MM.1S (cell line): ENCODE results near the gene AMELY.

Experiments used
- DNase-seq: peaks from one replicate; pipeline ENCODE4 v3.0.0-alpha.2; 2015
- H2AFZ ChIP-seq: fragments of 300-600 bp; sonication (generic); 2 replicates; pipeline ENCODE4 v1.6.0; 2016; ENCODE audit warnings: antibody characterized with exemption, low read length
- H3F3A ChIP-seq: fragments of 300-600 bp; sonication (generic); 2 replicates; pipeline ENCODE4 v1.6.1; 2016; ENCODE audit warnings: mild to moderate bottlenecking, antibody characterized with exemption, low read length, moderate library complexity, mixed read lengths; ENCODE audit not compliant: insufficient read depth
- H3K27ac ChIP-seq: fragments of 300-600 bp; sonication (generic); 2 replicates; pipeline ENCODE4 v1.5.1; 2016; ENCODE audit warnings: mild to moderate bottlenecking, low read length
- H3K27me3 ChIP-seq: fragments of 300-600 bp; sonication (generic); replicated peaks from 2 replicates; pipeline ENCODE4 v1.6.0; 2016; ENCODE audit warnings: low read length; ENCODE audit not compliant: insufficient read depth
- H3K36me3 ChIP-seq: fragments of 300-600 bp; sonication (generic); replicated peaks from 2 replicates; pipeline ENCODE4 v1.6.1; 2016; ENCODE audit warnings: mild to moderate bottlenecking, low read length, mixed read lengths; ENCODE audit not compliant: insufficient read depth
- H3K4me1 ChIP-seq: fragments of 300-600 bp; sonication (generic); 2 replicates; pipeline ENCODE4 v1.6.1; 2016; ENCODE audit warnings: low read length, mixed read lengths
- H3K4me2 ChIP-seq: fragments of 300-600 bp; sonication (generic); 2 replicates; pipeline ENCODE4 v1.6.0; 2016; ENCODE audit warnings: low read depth, low read length
- H3K4me3 ChIP-seq: fragments of 300-600 bp; sonication (generic); 2 replicates; pipeline ENCODE4 v1.5.1; 2016; ENCODE audit warnings: low read length, mixed read lengths
- H3K79me2 ChIP-seq: fragments of 300-600 bp; sonication (generic); 2 replicates; pipeline ENCODE4 v1.6.1; 2016; ENCODE audit warnings: mixed run types, low read length, mixed read lengths
- H3K9ac ChIP-seq: fragments of 300-600 bp; sonication (generic); 2 replicates; pipeline ENCODE4 v1.6.1; 2016; ENCODE audit warnings: low read length, mixed read lengths
- H3K9me2 ChIP-seq: fragments of 300-600 bp; sonication (generic); replicated peaks from 2 replicates; pipeline ENCODE4 v1.6.1; 2016; ENCODE audit warnings: mild to moderate bottlenecking, low read length, mixed read lengths; ENCODE audit not compliant: insufficient read depth
- H3K9me3 ChIP-seq: fragments of 300-600 bp; sonication (generic); replicated peaks from 2 replicates; pipeline ENCODE4 v1.6.1; 2016; ENCODE audit warnings: mild to moderate bottlenecking, low read length, mixed read lengths; ENCODE audit not compliant: insufficient read depth
- H4K20me1 ChIP-seq: fragments of 300-600 bp; sonication (generic); 2 replicates; pipeline ENCODE4 v1.6.1; 2016; ENCODE audit warnings: mild to moderate bottlenecking, low read length, moderate library complexity, mixed read lengths; ENCODE audit not compliant: insufficient read depth
- EZH2 ChIP-seq: fragments of 300-600 bp; sonication (generic); optimal IDR thresholded peaks from 2 replicates; pipeline ENCODE3; 2017; ENCODE audit warnings: low read depth, mild to moderate bottlenecking, antibody characterized with exemption, low read length, mixed read lengths
- EZH2phosphoT487 ChIP-seq: fragments of 300-600 bp; sonication (generic); IDR thresholded peaks from 2 replicates; pipeline ENCODE4 v1.6.1; 2018; ENCODE audit warnings: antibody characterized with exemption, low read length
- TF ChIP-seq, protein P1 (sequence below): fragments of 300-600 bp; sonication (generic); IDR thresholded peaks from 2 replicates; pipeline ENCODE4 v1.5.1; 2016; ENCODE audit warnings: antibody characterized with exemption, low read length, mixed read lengths

AMELY gene

GRCh38 chrY:6947695-6948094 is 36.1 kb upstream of the AMELY start:
- Histone ChIP-seq H3K9ac (no peak overlapping the region), H4K20me1 (no peaks in the 10 kb centered on the region), H3K4me2 (no peak overlapping the region), H3F3A (no peaks in the 10 kb centered on the region), H3K9me3 (no peaks in the 10 kb centered on the region), H3K4me1 (no peaks in the 10 kb centered on the region), H3K36me3 (no peaks in the 10 kb centered on the region), H2AFZ (no peak overlapping the region), H3K27me3 (no peaks in the 10 kb centered on the region), H3K27ac (no peak overlapping the region), H3K79me2 (no peaks in the 10 kb centered on the region), H3K4me3 (no peak overlapping the region), H3K9me2 (no peaks in the 10 kb centered on the region)
- TF ChIP-seq EZH2phosphoT487 (no peak), EZH2 (no peak)
- TF ChIP-seq, protein P1, sequence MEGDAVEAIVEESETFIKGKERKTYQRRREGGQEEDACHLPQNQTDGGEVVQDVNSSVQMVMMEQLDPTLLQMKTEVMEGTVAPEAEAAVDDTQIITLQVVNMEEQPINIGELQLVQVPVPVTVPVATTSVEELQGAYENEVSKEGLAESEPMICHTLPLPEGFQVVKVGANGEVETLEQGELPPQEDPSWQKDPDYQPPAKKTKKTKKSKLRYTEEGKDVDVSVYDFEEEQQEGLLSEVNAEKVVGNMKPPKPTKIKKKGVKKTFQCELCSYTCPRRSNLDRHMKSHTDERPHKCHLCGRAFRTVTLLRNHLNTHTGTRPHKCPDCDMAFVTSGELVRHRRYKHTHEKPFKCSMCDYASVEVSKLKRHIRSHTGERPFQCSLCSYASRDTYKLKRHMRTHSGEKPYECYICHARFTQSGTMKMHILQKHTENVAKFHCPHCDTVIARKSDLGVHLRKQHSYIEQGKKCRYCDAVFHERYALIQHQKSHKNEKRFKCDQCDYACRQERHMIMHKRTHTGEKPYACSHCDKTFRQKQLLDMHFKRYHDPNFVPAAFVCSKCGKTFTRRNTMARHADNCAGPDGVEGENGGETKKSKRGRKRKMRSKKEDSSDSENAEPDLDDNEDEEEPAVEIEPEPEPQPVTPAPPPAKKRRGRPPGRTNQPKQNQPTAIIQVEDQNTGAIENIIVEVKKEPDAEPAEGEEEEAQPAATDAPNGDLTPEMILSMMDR, result no peak
- no peak for DNase-seq

- no peaks in the 10 kb centered on the region for H3K9me2 ChIP-seq
- no peaks in the 10 kb centered on the region for H3K27me3 ChIP-seq
- no peak for TF ChIP-seq EZH2phosphoT487
- TF ChIP-seq, protein P1, result no peak
- TF ChIP-seq EZH2, result no peak
- no peak overlapping the region for H3K4me2 ChIP-seq
- no peaks in the 10 kb centered on the region for H3K4me1 ChIP-seq
- H3K4me3 ChIP-seq, result no peak overlapping the region
- H3K9ac ChIP-seq, result no peak overlapping the region
- H2AFZ ChIP-seq, result no peak overlapping the region
- H3K9me3 ChIP-seq, result no peaks in the 10 kb centered on the region
- H3K27ac ChIP-seq, result no peak overlapping the region
- H3K36me3 ChIP-seq, result no peaks in the 10 kb centered on the region
- DNase-seq, result no peak
- no peaks in the 10 kb centered on the region for H3F3A ChIP-seq
- H3K79me2 ChIP-seq, result no peaks in the 10 kb centered on the region
- no peaks in the 10 kb centered on the region for H4K20me1 ChIP-seq
Measured at GRCh38 chrY:6935497-6935896, 23.9 kb upstream of the AMELY start.

GRCh38 chrY:6931779-6932396 is 20.3 kb upstream of the AMELY start:
- H3K4me1 ChIP-seq, result no peaks in the 10 kb centered on the region
- H3K9ac ChIP-seq, result no peak overlapping the region
- no peaks in the 10 kb centered on the region for H3K9me3 ChIP-seq
- no peaks in the 10 kb centered on the region for H3K79me2 ChIP-seq
- H3K36me3 ChIP-seq, result no peaks in the 10 kb centered on the region
- DNase-seq, result no peak
- TF ChIP-seq, protein P1, result no peak
- no peak for TF ChIP-seq EZH2phosphoT487
- TF ChIP-seq EZH2, result no peak
- H2AFZ ChIP-seq, result no peak overlapping the region
- no peak overlapping the region for H3K4me2 ChIP-seq
- H3K9me2 ChIP-seq, result no peaks in the 10 kb centered on the region
- no peak overlapping the region for H3K4me3 ChIP-seq
- no peaks in the 10 kb centered on the region for H3K27me3 ChIP-seq
- H3F3A ChIP-seq, result no peaks in the 10 kb centered on the region
- no peak overlapping the region for H3K27ac ChIP-seq
- no peaks in the 10 kb centered on the region for H4K20me1 ChIP-seq
